H1 (cell line): ENCODE results near the gene STYK1. TPM values are rescaled to one million over a fixed set of nuclear protein-coding genes. Genes with fewer than 3 reads are reported as not detected.

Experiments used
- CTCF ChIA-PET: fragments of 300-600 bp; sonication (Branson Sonifier 250); formaldehyde crosslinking; loops from one replicate; lab custom pipeline; 2021; ENCODE audit not compliant: partially characterized antibody; lab: Charles Lee
- POLR2A ChIA-PET: fragments of 300-600 bp; sonication (Branson Sonifier 250); formaldehyde crosslinking; loops from one replicate; lab custom pipeline; 2021; ENCODE audit warnings: inconsistent platforms; ENCODE audit not compliant: partially characterized antibody; lab: Charles Lee
- DNase-seq, 2 experiments: peaks; one replicate each; pipeline versions ENCODE4 v3.0.0 to v3.0.0-alpha.2; 2010 to 2022; ENCODE audit warnings: low spot score in 2 of 2, low read depth in 1 of 2, mixed read lengths in 1 of 2
- FAIRE-seq: peaks from 2 replicates; lab custom pipeline; 2011; peaks lifted over from hg19 to GRCh38; lab: Jason Lieb, UNC
- H2AFZ ChIP-seq: 2 replicates; pipeline ENCODE4 v1.8.1; 2012; ENCODE audit warnings: low read length, inconsistent platforms
- H2AK5ac ChIP-seq: 2 replicates; pipeline ENCODE4 v1.6.1; 2013; ENCODE audit warnings: low read depth, low read length
- H2BK120ac ChIP-seq: replicated peaks from 2 replicates; pipeline ENCODE3; 2013; ENCODE audit warnings: low read depth, low read length, inconsistent platforms
- H2BK12ac ChIP-seq: 2 replicates; pipeline ENCODE4 v1.6.1; 2013; ENCODE audit warnings: low read depth, low read length
- H2BK15ac ChIP-seq: 2 replicates; pipeline ENCODE4 v1.6.1; 2013; ENCODE audit warnings: low read length
- H2BK20ac ChIP-seq: 2 replicates; pipeline ENCODE4 v1.6.1; 2013; ENCODE audit warnings: low read length
- H2BK5ac ChIP-seq: 2 replicates; pipeline ENCODE4 v1.6.1; 2013; ENCODE audit warnings: low read depth, low read length
- H3K14ac ChIP-seq: 2 replicates; pipeline ENCODE4 v1.6.1; 2013; ENCODE audit warnings: inconsistent platforms; ENCODE audit not compliant: insufficient read length
- H3K18ac ChIP-seq: 2 replicates; pipeline ENCODE4 v1.6.1; 2013; ENCODE audit warnings: low read length; ENCODE audit errors: extremely low read depth
- H3K23ac ChIP-seq: 2 replicates; pipeline ENCODE4 v1.6.1; 2013; ENCODE audit warnings: inconsistent platforms; ENCODE audit not compliant: insufficient read length
- H3K23me2 ChIP-seq: 2 replicates; pipeline ENCODE4 v1.6.1; 2013; ENCODE audit warnings: low read depth, low read length
- H3K27ac ChIP-seq: 2 replicates; pipeline ENCODE4 v1.6.1; 2011; ENCODE audit warnings: low read depth, low read length, inconsistent platforms
- H3K27me3 ChIP-seq, 4 experiments: replicated peaks in 1 of 4; 1 replicate in 1 of 4; 2 replicates in 3 of 4; pipeline versions ENCODE4 v1.6.1 to v1.8.1; 2011 to 2013; ENCODE audit warnings: low read length in 3 of 4, mild to moderate bottlenecking in 3 of 4, inconsistent platforms in 2 of 4, mixed read lengths in 2 of 4, moderate library complexity in 1 of 4; ENCODE audit not compliant: control insufficient read depth in 3 of 4, insufficient read depth in 3 of 4; ENCODE audit errors: extremely low read depth in 1 of 4
- H3K36me3 ChIP-seq, 4 experiments: 2 replicates each; pipeline versions ENCODE4 v1.6.1 to v1.8.1; 2011 to 2013; ENCODE audit warnings: mild to moderate bottlenecking in 4 of 4, low read length in 3 of 4, moderate library complexity in 2 of 4, control low read depth in 1 of 4, inconsistent platforms in 1 of 4; ENCODE audit not compliant: insufficient read depth in 4 of 4, control insufficient read depth in 2 of 4
- H3K4ac ChIP-seq: replicated peaks from 2 replicates; pipeline ENCODE3; 2013; ENCODE audit warnings: low read length, low read depth, mixed read lengths, inconsistent platforms; ENCODE audit not compliant: insufficient read length
- H3K4me1 ChIP-seq, 4 experiments: replicated peaks in 1 of 4; 1 replicate in 1 of 4; 2 replicates in 3 of 4; pipeline versions ENCODE4 v1.6.1 to v1.8.1; 2011 to 2013; ENCODE audit warnings: low read length in 3 of 4, inconsistent platforms in 2 of 4, mixed read lengths in 1 of 4; ENCODE audit not compliant: insufficient read depth in 4 of 4, control insufficient read depth in 3 of 4
- H3K4me2 ChIP-seq, 2 experiments: 2 replicates each; pipeline versions ENCODE4 v1.6.1 to v1.8.1; 2011 to 2013; ENCODE audit warnings: low read depth in 2 of 2, low read length in 2 of 2, control low read depth in 1 of 2, inconsistent platforms in 1 of 2, mild to moderate bottlenecking in 1 of 2; ENCODE audit not compliant: insufficient read depth in 1 of 2
- H3K4me3 ChIP-seq, 4 experiments: fragments of 200-600, 300-600 bp in 1 of 4; sonication (generic), shearing (Covaris generic), sonication (Bioruptor Twin) in 1 of 4; 2 replicates each; pipeline versions ENCODE4 v1.5.1 to v1.8.1; 2011 to 2016; ENCODE audit warnings: low read length in 4 of 4, low read depth in 3 of 4, control low read depth in 2 of 4, inconsistent platforms in 2 of 4, mild to moderate bottlenecking in 2 of 4, mixed read lengths in 1 of 4, moderate library complexity in 1 of 4; ENCODE audit not compliant: insufficient read depth in 2 of 4; ENCODE audit errors: extremely low read depth in 1 of 4
- H3K56ac ChIP-seq: replicated peaks from 2 replicates; pipeline ENCODE3; 2013; ENCODE audit warnings: low read depth, mild to moderate bottlenecking, mixed read lengths, low read length, inconsistent platforms; ENCODE audit not compliant: insufficient read length
- H3K79me1 ChIP-seq: 2 replicates; pipeline ENCODE4 v1.6.1; 2013; ENCODE audit warnings: low read depth, low read length, control low read depth
- H3K79me2 ChIP-seq, 2 experiments: 2 replicates each; pipeline versions ENCODE4 v1.6.1 to v1.8.1; 2012 to 2013; ENCODE audit warnings: low read length in 2 of 2, mild to moderate bottlenecking in 2 of 2, inconsistent platforms in 1 of 2; ENCODE audit not compliant: insufficient read depth in 2 of 2, control insufficient read depth in 1 of 2
- H3K9ac ChIP-seq, 4 experiments: replicated peaks in 1 of 4; 1 replicate in 1 of 4; 2 replicates in 3 of 4; pipeline versions ENCODE4 v1.6.1 to v1.8.1; 2011 to 2013; ENCODE audit warnings: low read depth in 3 of 4, low read length in 3 of 4, control low read depth in 2 of 4, mild to moderate bottlenecking in 2 of 4, moderate library complexity in 2 of 4, inconsistent platforms in 1 of 4; ENCODE audit errors: extremely low read depth in 1 of 4
- H3K9me3 ChIP-seq, 2 experiments: 2 replicates each; pipeline versions ENCODE4 v1.6.1 to v1.8.1; 2012 to 2013; ENCODE audit warnings: mild to moderate bottlenecking in 2 of 2, moderate library complexity in 2 of 2, control low read depth in 1 of 2, inconsistent platforms in 1 of 2, low read depth in 1 of 2, low read length in 1 of 2, mixed read lengths in 1 of 2; ENCODE audit not compliant: insufficient read depth in 2 of 2
- H4K20me1 ChIP-seq, 2 experiments: replicated peaks in 1 of 2; 2 replicates each; pipeline versions ENCODE3 to v1.8.1; 2011 to 2013; ENCODE audit warnings: inconsistent platforms in 2 of 2, low read length in 2 of 2, mild to moderate bottlenecking in 1 of 2; ENCODE audit not compliant: insufficient read depth in 2 of 2, control insufficient read depth in 1 of 2
- H4K5ac ChIP-seq: 2 replicates; pipeline ENCODE4 v1.6.1; 2013; ENCODE audit warnings: low read length, low read depth, mixed read lengths, inconsistent platforms; ENCODE audit not compliant: insufficient read length
- H4K8ac ChIP-seq: 2 replicates; pipeline ENCODE4 v1.8.0; 2013; ENCODE audit warnings: mild to moderate bottlenecking, moderate library complexity, low read length, inconsistent platforms; ENCODE audit not compliant: insufficient read depth; ENCODE audit errors: extremely low read depth
- H4K91ac ChIP-seq: replicated peaks from 2 replicates; pipeline ENCODE3; 2013; ENCODE audit warnings: low read length, mixed read lengths, inconsistent platforms; ENCODE audit not compliant: insufficient read length
- JUN ChIP-seq: IDR thresholded peaks from 2 replicates; pipeline ENCODE4 v1.6.1; 2011; ENCODE audit warnings: low read depth, mild to moderate bottlenecking, improper control_type of control experiment, low read length
- POLR2AphosphoS5 ChIP-seq: IDR thresholded peaks from 2 replicates; pipeline ENCODE4 v1.6.1; 2011; ENCODE audit warnings: low read depth, low read length
- RAD21 ChIP-seq, 2 experiments: IDR thresholded peaks in 1 of 2; conservative IDR thresholded peaks in 1 of 2; 2 replicates each; pipeline ENCODE4 v1.6.1; 2011; ENCODE audit warnings: low read depth in 2 of 2, low read length in 2 of 2, improper control_type of control experiment in 1 of 2, inconsistent platforms in 1 of 2, mild to moderate bottlenecking in 1 of 2, moderate library complexity in 1 of 2
- SP4 ChIP-seq: IDR thresholded peaks from 2 replicates; pipeline ENCODE4 v1.6.1; 2012; ENCODE audit warnings: low read length, inconsistent platforms
- WGBS, 2 experiments: shearing (Covaris generic) in 1 of 2; methylation state at CpG; one replicate each; pipeline versions ENCODE4 v1.1.6 to v1.1.7; 2013 to 2015; ENCODE audit warnings: low lambda C conversion rate in 2 of 2, mixed read lengths in 2 of 2, inconsistent platforms in 1 of 2, low coverage in 1 of 2, missing lambda C conversion rate in 1 of 2; ENCODE audit not compliant: insufficient replicate concordance in 2 of 2, insufficient coverage in 1 of 2, insufficient read length in 1 of 2; ENCODE audit errors: extremely low coverage in 1 of 2, missing lambda C conversion rate in 1 of 2; 5-methylcytosine and 5-hydroxymethylcytosine counted together
- polyA plus RNA-seq, 7 experiments: library from polyadenylated mRNA; depleted of rRNA in 3 of 7; stranded (reverse) in 5 of 7; unstranded in 2 of 7; fragments of >200 nt in 5 of 7; fragments of 200-250 nt in 2 of 7; gene quantifications; 1 replicate in 5 of 7; 2 replicates in 1 of 7; 4 replicates in 1 of 7; pipeline versions ENCODE4 v1.2.1 to v1.2.3, GENCODE V29; 2011 to 2013; ENCODE audit warnings: missing spikeins in 2 of 7, mixed read lengths in 2 of 7
- total RNA-seq: library from RNA; stranded (reverse); fragmentation: NEBNext Ultra II Directional; extraction: Animal tissue kit (Norgen Biotek cat#: 25700); gene quantifications from 2 replicates; pipeline ENCODE4 v1.2.1, GENCODE V29; 2021

Gene STYK1
- total and polyA plus RNA-seq, 2 of the 8 experiments (the other 6 are each of a cell fraction or from before 2014, with no cell fraction given): 0.38 to 1.1 TPM

GRCh38 chr12:10689146-10689545 lies 15.3 kb upstream of the STYK1 start:
- no peaks in the 10 kb centered on the region for H4K20me1 ChIP-seq
- no peak for FAIRE-seq
- no peaks in the 10 kb centered on the region for H3K4me1 ChIP-seq
- no peak overlapping the region for H4K5ac ChIP-seq
- no peak overlapping the region for H2BK15ac ChIP-seq
- H2AFZ ChIP-seq: no peak overlapping the region
- no peak overlapping the region for H3K14ac ChIP-seq
- H2BK20ac ChIP-seq: no peak overlapping the region
- 0 out of 4 replicates have a peak, but pooled peaks of 1 of the 2 experiments have one; percentile 10 for TF ChIP-seq RAD21 (IDR thresholded peaks at IDR 0.05 in 1 of 2, conservative IDR thresholded peaks at IDR 0.05 in 1 of 2; ENCODE audit: low read depth in 2 of 2, low read length in 2 of 2)
- no peak for TF ChIP-seq POLR2AphosphoS5
- no peak for TF ChIP-seq JUN
- TF ChIP-seq SP4: no peak
- no peak overlapping the region for H2BK5ac ChIP-seq
- H3K9ac ChIP-seq: no peak overlapping the region
- H3K79me2 ChIP-seq: no peaks in the 10 kb centered on the region
- whole genome bisulfite sequencing, 2 experiments: 69% methylated on average over 2 of the region's 2 CpGs; no CpG with 5 or more reads in 1 of the 2 experiments
- H3K18ac ChIP-seq: no peak overlapping the region
- DNase-seq: no peak
- ChIA-PET CTCF (interaction anchor here (1.0 to 1.1 kb wide), 2 partner anchors 75 to 447 kb away, joined by 3 read pairs; partner anchors contain the start of gene MAGOHB), POLR2A (interaction anchor here (0.5 to 1.3 kb wide), 2 partner anchors 34 to 488 kb away, joined by 3 to 5 read pairs; partner anchors contain the start of gene YBX3)
- H4K91ac ChIP-seq: no peak overlapping the region
- no peak overlapping the region for H3K23ac ChIP-seq
- no peaks in the 10 kb centered on the region for H3K9me3 ChIP-seq
- H3K27me3 ChIP-seq: no peaks in the 10 kb centered on the region
- H3K36me3 ChIP-seq: 0 out of 8 replicates have a peak, but pooled peaks cover 0 to 4% (median 0%) of the 10 kb centered on the region in 4 experiments
- no peaks in the 10 kb centered on the region for H3K23me2 ChIP-seq
- no peak overlapping the region for H2AK5ac ChIP-seq
- no peak overlapping the region for H4K8ac ChIP-seq
- H2BK12ac ChIP-seq: no peak overlapping the region
- no peaks in the 10 kb centered on the region for H3K79me1 ChIP-seq
- H3K27ac ChIP-seq: no peak overlapping the region
- H3K56ac ChIP-seq: no peak overlapping the region
- H3K4ac ChIP-seq: no peak overlapping the region
- no peak overlapping the region for H3K4me3 ChIP-seq
- H2BK120ac ChIP-seq: no peak overlapping the region
- H3K4me2 ChIP-seq: no peak overlapping the region
